H9 (cell line): ENCODE results near the gene AHDC1. TPM values are rescaled to one million over a fixed set of nuclear protein-coding genes. Genes with fewer than 3 reads are reported as not detected.
A peak's percentile ranks its signal among the peaks of the same experiment; 100 is the strongest.

Experiments
- DNase-seq: peaks from one replicate; pipeline ENCODE4 v3.0.0-alpha.2; 2017
- H2AFZ ChIP-seq: one replicate; pipeline ENCODE4 v1.6.1; 2013; ENCODE audit warnings: mild to moderate bottlenecking, low read length, control low read depth, moderate library complexity
- H2AK5ac ChIP-seq: 2 replicates; pipeline ENCODE4 v1.6.1; 2013; ENCODE audit warnings: low read length, control low read depth, mixed read lengths; ENCODE audit not compliant: insufficient read length
- H2BK120ac ChIP-seq: one replicate; pipeline ENCODE4 v1.6.1; 2013; ENCODE audit warnings: low read depth, mild to moderate bottlenecking, low read length, control low read depth, inconsistent platforms; ENCODE audit not compliant: poor library complexity, severe bottlenecking
- H2BK12ac ChIP-seq: 2 replicates; pipeline ENCODE4 v1.6.1; 2013; ENCODE audit warnings: low read length, control low read depth, mixed read lengths, low read depth; ENCODE audit not compliant: insufficient read length
- H2BK15ac ChIP-seq: 2 replicates; pipeline ENCODE4 v1.6.1; 2013; ENCODE audit warnings: low read depth, low read length, control low read depth
- H2BK20ac ChIP-seq: one replicate; pipeline ENCODE4 v1.6.1; 2013; ENCODE audit warnings: low read depth, mild to moderate bottlenecking, low read length, control low read depth, inconsistent platforms; ENCODE audit not compliant: poor library complexity, severe bottlenecking
- H2BK5ac ChIP-seq: 2 replicates; pipeline ENCODE4 v1.6.1; 2013; ENCODE audit warnings: low read length, control low read depth, mixed read lengths; ENCODE audit not compliant: insufficient read length
- H3K14ac ChIP-seq: 2 replicates; pipeline ENCODE4 v1.6.1; 2013; ENCODE audit warnings: low read length, control low read depth; ENCODE audit not compliant: insufficient read depth
- H3K18ac ChIP-seq: 2 replicates; pipeline ENCODE4 v1.6.1; 2013; ENCODE audit warnings: low read depth, mild to moderate bottlenecking, mixed read lengths, low read length, control low read depth; ENCODE audit not compliant: insufficient read length
- H3K23ac ChIP-seq: 2 replicates; pipeline ENCODE4 v1.6.1; 2013; ENCODE audit warnings: low read length, control low read depth, mixed read lengths, low read depth; ENCODE audit not compliant: insufficient read length
- H3K23me2 ChIP-seq: 2 replicates; pipeline ENCODE4 v1.6.1; 2013; ENCODE audit warnings: low read depth, mild to moderate bottlenecking, mixed read lengths, low read length, control low read depth; ENCODE audit not compliant: insufficient read length, poor library complexity, severe bottlenecking
- H3K27ac ChIP-seq: 2 replicates; pipeline ENCODE4 v1.5.1; 2013; ENCODE audit warnings: low read length, control low read depth, mixed read lengths, low read depth; ENCODE audit not compliant: insufficient read length
- H3K27me3 ChIP-seq: 2 replicates; pipeline ENCODE4 v1.6.1; 2013; ENCODE audit warnings: low read length, control low read depth, inconsistent platforms; ENCODE audit not compliant: insufficient read depth
- H3K4ac ChIP-seq: 2 replicates; pipeline ENCODE4 v1.6.1; 2013; ENCODE audit warnings: low read depth, mild to moderate bottlenecking, control low read depth, inconsistent platforms, low read length, moderate library complexity
- H3K4me1 ChIP-seq: 2 replicates; pipeline ENCODE4 v1.6.1; 2013; ENCODE audit warnings: low read length, control low read depth, inconsistent platforms; ENCODE audit not compliant: insufficient read depth
- H3K4me2 ChIP-seq: 2 replicates; pipeline ENCODE4 v1.6.1; 2013; ENCODE audit warnings: low read length, control low read depth, mixed read lengths; ENCODE audit not compliant: insufficient read length, insufficient read depth
- H3K56ac ChIP-seq: 2 replicates; pipeline ENCODE4 v1.6.1; 2013; ENCODE audit warnings: low read depth, mild to moderate bottlenecking, mixed read lengths, low read length, control low read depth; ENCODE audit not compliant: insufficient read length
- H3K79me1 ChIP-seq: 2 replicates; pipeline ENCODE4 v1.6.1; 2013; ENCODE audit warnings: low read depth, mild to moderate bottlenecking, moderate library complexity, low read length, control low read depth, inconsistent platforms; ENCODE audit not compliant: insufficient read depth, poor library complexity, severe bottlenecking
- H3K79me2 ChIP-seq: 2 replicates; pipeline ENCODE4 v1.6.1; 2013; ENCODE audit warnings: low read length, control low read depth, inconsistent platforms; ENCODE audit not compliant: insufficient read depth
- H3K9ac ChIP-seq: 2 replicates; pipeline ENCODE4 v1.6.1; 2013; ENCODE audit warnings: low read length, control low read depth, mixed read lengths; ENCODE audit not compliant: insufficient read length; ENCODE audit errors: extremely low read depth
- H3K9me3 ChIP-seq: one replicate; pipeline ENCODE4 v1.6.1; 2013; ENCODE audit warnings: low read depth, low read length, inconsistent platforms; ENCODE audit not compliant: control insufficient read depth
- H3T11ph ChIP-seq: one replicate; pipeline ENCODE4 v1.6.1; 2013; ENCODE audit warnings: mild to moderate bottlenecking, low read length, control low read depth, inconsistent platforms
- H4K20me1 ChIP-seq: one replicate; pipeline ENCODE4 v1.6.1; 2013; ENCODE audit not compliant: control insufficient read depth, insufficient read length, insufficient read depth
- H4K5ac ChIP-seq: 2 replicates; pipeline ENCODE4 v1.6.1; 2013; ENCODE audit warnings: low read depth, mild to moderate bottlenecking, mixed read lengths, low read length, control low read depth; ENCODE audit not compliant: insufficient read length
- H4K8ac ChIP-seq: replicated peaks from 2 replicates; pipeline ENCODE4 v1.6.1; 2013; ENCODE audit warnings: low read length, control low read depth, mixed read lengths, low read depth; ENCODE audit not compliant: insufficient read length
- H4K91ac ChIP-seq: 2 replicates; pipeline ENCODE4 v1.6.1; 2013; ENCODE audit warnings: low read depth, mild to moderate bottlenecking, moderate library complexity, mixed read lengths, low read length, control low read depth; ENCODE audit not compliant: insufficient read length
- H3K27ac Mint-ChIP-seq, 3 experiments: 2 replicates in 2 of 3; 3 replicates in 1 of 3; pipeline ENCODE4 v1.8.0; 2020 to 2021; ENCODE audit warnings: mixed read lengths in 3 of 3, mild to moderate bottlenecking in 1 of 3, moderate library complexity in 1 of 3
- H3K27me3 Mint-ChIP-seq: 2 replicates; pipeline ENCODE4 v1.8.0; 2021; ENCODE audit warnings: low read depth, mild to moderate bottlenecking, moderate library complexity, mixed read lengths
- H3K36me3 Mint-ChIP-seq, 3 experiments: 2 replicates in 2 of 3; 3 replicates in 1 of 3; pipeline ENCODE4 v1.8.0; 2020 to 2021; ENCODE audit warnings: low read depth in 3 of 3, mixed read lengths in 3 of 3; ENCODE audit not compliant: insufficient read depth in 1 of 3
- H3K4me1 Mint-ChIP-seq, 2 experiments: 2 replicates each; pipeline ENCODE4 v1.8.0; 2020; ENCODE audit warnings: mixed read lengths in 2 of 2
- H3K4me3 Mint-ChIP-seq, 2 experiments: 2 replicates in 1 of 2; 3 replicates in 1 of 2; pipeline ENCODE4 v1.8.0; 2020 to 2021; ENCODE audit warnings: mild to moderate bottlenecking in 2 of 2, mixed read lengths in 2 of 2, moderate library complexity in 1 of 2
- H3K9me3 Mint-ChIP-seq, 2 experiments: 2 replicates in 1 of 2; 3 replicates in 1 of 2; pipeline ENCODE4 v1.8.0; 2020; ENCODE audit warnings: mild to moderate bottlenecking in 2 of 2, mixed read lengths in 2 of 2, moderate library complexity in 1 of 2
- WGBS: extraction: QIAGEN DNeasy Blood & Tissue Kit; methylation state at CpG from one replicate; pipeline ENCODE4 v1.1.7; 2013; ENCODE audit warnings: missing lambda C conversion rate, low lambda C conversion rate, mixed read lengths; ENCODE audit not compliant: insufficient read length; ENCODE audit errors: extremely low coverage; 5-methylcytosine and 5-hydroxymethylcytosine counted together
- total RNA-seq: library from RNA; stranded (reverse); gene quantifications from 2 replicates; pipeline ENCODE4 v1.2.1, GENCODE V29; 2021
- TF ChIP-seq, protein P1 (sequence below): fragments of 200-600 bp; sonication (generic); conservative IDR thresholded peaks from 3 replicates; pipeline ENCODE4 v1.8.0; 2021; ENCODE audit warnings: antibody characterized with exemption, mild to moderate bottlenecking

AHDC1 gene
- total RNA-seq, 1 experiment from 2014 or later = 29.4 TPM

DNA sequence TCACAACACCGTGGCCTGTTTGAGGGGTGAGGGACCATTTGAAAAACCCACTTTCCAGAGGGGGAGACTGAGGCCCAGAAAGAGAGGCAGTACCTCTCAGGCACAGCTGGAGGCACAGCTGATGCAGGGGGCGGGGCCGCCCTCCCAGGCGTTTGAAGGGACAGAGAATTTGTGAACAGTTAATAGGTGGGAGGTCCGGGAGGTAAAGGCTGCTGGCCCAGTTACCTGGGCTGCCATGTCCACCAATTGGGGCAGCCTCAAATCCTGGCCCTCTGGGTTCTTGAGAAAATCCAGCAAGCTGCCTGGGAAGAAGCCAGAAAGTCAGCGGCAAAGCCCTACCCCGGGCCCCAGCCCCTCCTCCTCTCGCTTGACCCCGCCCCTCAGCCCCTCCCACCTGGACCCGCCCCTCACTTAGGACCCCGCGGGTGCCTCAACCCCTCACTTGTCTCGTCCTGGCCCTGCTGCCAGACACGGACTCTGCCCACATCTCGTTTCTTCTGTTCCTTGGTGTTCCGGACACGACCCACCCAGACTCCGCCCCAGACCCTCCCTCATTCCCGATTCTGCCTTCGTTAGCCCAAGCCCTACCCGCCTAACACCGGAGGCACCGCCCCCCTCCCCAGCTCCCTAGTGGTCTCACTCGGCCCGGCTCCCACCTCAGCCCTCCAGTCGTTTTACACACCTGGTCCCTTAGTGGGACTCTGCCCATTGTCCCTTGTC lies 10.8 kb upstream of the AHDC1 start:
- Histone ChIP-seq H4K91ac (no peak overlapping the region), H2BK15ac (no peak overlapping the region), H4K5ac (no peak overlapping the region), H2BK5ac (no peak overlapping the region), H3K9me3 (no peaks in the 10 kb centered on the region), H3K79me1 (no peaks in the 10 kb centered on the region), H3K4me1 (no peaks in the 10 kb centered on the region), H3T11ph (no peak overlapping the region), H2BK12ac (no peak overlapping the region), H3K27me3 (no peaks in the 10 kb centered on the region), H3K56ac (no peak overlapping the region), H2BK20ac (no peak overlapping the region), H2BK120ac (no peak overlapping the region), H3K79me2 (no peaks in the 10 kb centered on the region), H3K23ac (no peak overlapping the region), H2AFZ (no peak overlapping the region), H4K8ac (no peak overlapping the region), H3K9ac (no peak overlapping the region), H3K14ac (no peak overlapping the region), H3K23me2 (peaks cover 6% of the 10 kb centered on the region), H3K18ac (no peak overlapping the region), H2AK5ac (no peak overlapping the region), H3K4ac (no peak overlapping the region), H3K27ac (no peak overlapping the region), H4K20me1 (no peaks in the 10 kb centered on the region), H3K4me2 (peak overlapping the region; percentile 75)
- peak overlapping the region; percentile 77 to 85 for H3K4me3 Mint-ChIP-seq
- H3K9me3 Mint-ChIP-seq = no peaks in the 10 kb centered on the region
- H3K4me1 Mint-ChIP-seq = peaks cover 21 to 24% of the 10 kb centered on the region in 2 experiments
- H3K27me3 Mint-ChIP-seq = peaks cover 29% of the 10 kb centered on the region
- H3K36me3 Mint-ChIP-seq = no peaks in the 10 kb centered on the region
- no CpG with 5 or more reads among the region's 26 CpGs for WGBS
- H3K27ac Mint-ChIP-seq = peak overlapping the region in 1 of 3 experiments; percentile 53; a peak in 2 of 7 replicates
- TF ChIP-seq, protein P1, sequence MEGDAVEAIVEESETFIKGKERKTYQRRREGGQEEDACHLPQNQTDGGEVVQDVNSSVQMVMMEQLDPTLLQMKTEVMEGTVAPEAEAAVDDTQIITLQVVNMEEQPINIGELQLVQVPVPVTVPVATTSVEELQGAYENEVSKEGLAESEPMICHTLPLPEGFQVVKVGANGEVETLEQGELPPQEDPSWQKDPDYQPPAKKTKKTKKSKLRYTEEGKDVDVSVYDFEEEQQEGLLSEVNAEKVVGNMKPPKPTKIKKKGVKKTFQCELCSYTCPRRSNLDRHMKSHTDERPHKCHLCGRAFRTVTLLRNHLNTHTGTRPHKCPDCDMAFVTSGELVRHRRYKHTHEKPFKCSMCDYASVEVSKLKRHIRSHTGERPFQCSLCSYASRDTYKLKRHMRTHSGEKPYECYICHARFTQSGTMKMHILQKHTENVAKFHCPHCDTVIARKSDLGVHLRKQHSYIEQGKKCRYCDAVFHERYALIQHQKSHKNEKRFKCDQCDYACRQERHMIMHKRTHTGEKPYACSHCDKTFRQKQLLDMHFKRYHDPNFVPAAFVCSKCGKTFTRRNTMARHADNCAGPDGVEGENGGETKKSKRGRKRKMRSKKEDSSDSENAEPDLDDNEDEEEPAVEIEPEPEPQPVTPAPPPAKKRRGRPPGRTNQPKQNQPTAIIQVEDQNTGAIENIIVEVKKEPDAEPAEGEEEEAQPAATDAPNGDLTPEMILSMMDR = no peak
- DNase-seq = peak; percentile 79
